H9 (cell line): ENCODE data around the gene SFI1. TPM values are rescaled to one million over a fixed set of nuclear protein-coding genes. Genes with fewer than 3 reads are reported as not detected.

Source experiments
- DNase-seq: peaks from one replicate; pipeline ENCODE4 v3.0.0-alpha.2; 2017
- H2AFZ ChIP-seq: one replicate; pipeline ENCODE4 v1.6.1; 2013; ENCODE audit warnings: mild to moderate bottlenecking, low read length, control low read depth, moderate library complexity
- H2AK5ac ChIP-seq: 2 replicates; pipeline ENCODE4 v1.6.1; 2013; ENCODE audit warnings: low read length, control low read depth, mixed read lengths; ENCODE audit not compliant: insufficient read length
- H2BK120ac ChIP-seq: one replicate; pipeline ENCODE4 v1.6.1; 2013; ENCODE audit warnings: low read depth, mild to moderate bottlenecking, low read length, control low read depth, inconsistent platforms; ENCODE audit not compliant: poor library complexity, severe bottlenecking
- H2BK12ac ChIP-seq: 2 replicates; pipeline ENCODE4 v1.6.1; 2013; ENCODE audit warnings: low read length, control low read depth, mixed read lengths, low read depth; ENCODE audit not compliant: insufficient read length
- H2BK15ac ChIP-seq: 2 replicates; pipeline ENCODE4 v1.6.1; 2013; ENCODE audit warnings: low read depth, low read length, control low read depth
- H2BK20ac ChIP-seq: one replicate; pipeline ENCODE4 v1.6.1; 2013; ENCODE audit warnings: low read depth, mild to moderate bottlenecking, low read length, control low read depth, inconsistent platforms; ENCODE audit not compliant: poor library complexity, severe bottlenecking
- H2BK5ac ChIP-seq: 2 replicates; pipeline ENCODE4 v1.6.1; 2013; ENCODE audit warnings: low read length, control low read depth, mixed read lengths; ENCODE audit not compliant: insufficient read length
- H3K14ac ChIP-seq: 2 replicates; pipeline ENCODE4 v1.6.1; 2013; ENCODE audit warnings: low read length, control low read depth; ENCODE audit not compliant: insufficient read depth
- H3K18ac ChIP-seq: 2 replicates; pipeline ENCODE4 v1.6.1; 2013; ENCODE audit warnings: low read depth, mild to moderate bottlenecking, mixed read lengths, low read length, control low read depth; ENCODE audit not compliant: insufficient read length
- H3K23ac ChIP-seq: 2 replicates; pipeline ENCODE4 v1.6.1; 2013; ENCODE audit warnings: low read length, control low read depth, mixed read lengths, low read depth; ENCODE audit not compliant: insufficient read length
- H3K23me2 ChIP-seq: 2 replicates; pipeline ENCODE4 v1.6.1; 2013; ENCODE audit warnings: low read depth, mild to moderate bottlenecking, mixed read lengths, low read length, control low read depth; ENCODE audit not compliant: insufficient read length, poor library complexity, severe bottlenecking
- H3K27ac ChIP-seq: 2 replicates; pipeline ENCODE4 v1.5.1; 2013; ENCODE audit warnings: low read length, control low read depth, mixed read lengths, low read depth; ENCODE audit not compliant: insufficient read length
- H3K27me3 ChIP-seq: 2 replicates; pipeline ENCODE4 v1.6.1; 2013; ENCODE audit warnings: low read length, control low read depth, inconsistent platforms; ENCODE audit not compliant: insufficient read depth
- H3K4ac ChIP-seq: 2 replicates; pipeline ENCODE4 v1.6.1; 2013; ENCODE audit warnings: low read depth, mild to moderate bottlenecking, control low read depth, inconsistent platforms, low read length, moderate library complexity
- H3K4me1 ChIP-seq: 2 replicates; pipeline ENCODE4 v1.6.1; 2013; ENCODE audit warnings: low read length, control low read depth, inconsistent platforms; ENCODE audit not compliant: insufficient read depth
- H3K4me2 ChIP-seq: 2 replicates; pipeline ENCODE4 v1.6.1; 2013; ENCODE audit warnings: low read length, control low read depth, mixed read lengths; ENCODE audit not compliant: insufficient read length, insufficient read depth
- H3K56ac ChIP-seq: 2 replicates; pipeline ENCODE4 v1.6.1; 2013; ENCODE audit warnings: low read depth, mild to moderate bottlenecking, mixed read lengths, low read length, control low read depth; ENCODE audit not compliant: insufficient read length
- H3K79me1 ChIP-seq: 2 replicates; pipeline ENCODE4 v1.6.1; 2013; ENCODE audit warnings: low read depth, mild to moderate bottlenecking, moderate library complexity, low read length, control low read depth, inconsistent platforms; ENCODE audit not compliant: insufficient read depth, poor library complexity, severe bottlenecking
- H3K79me2 ChIP-seq: 2 replicates; pipeline ENCODE4 v1.6.1; 2013; ENCODE audit warnings: low read length, control low read depth, inconsistent platforms; ENCODE audit not compliant: insufficient read depth
- H3K9ac ChIP-seq: 2 replicates; pipeline ENCODE4 v1.6.1; 2013; ENCODE audit warnings: low read length, control low read depth, mixed read lengths; ENCODE audit not compliant: insufficient read length; ENCODE audit errors: extremely low read depth
- H3K9me3 ChIP-seq: one replicate; pipeline ENCODE4 v1.6.1; 2013; ENCODE audit warnings: low read depth, low read length, inconsistent platforms; ENCODE audit not compliant: control insufficient read depth
- H3T11ph ChIP-seq: one replicate; pipeline ENCODE4 v1.6.1; 2013; ENCODE audit warnings: mild to moderate bottlenecking, low read length, control low read depth, inconsistent platforms
- H4K20me1 ChIP-seq: one replicate; pipeline ENCODE4 v1.6.1; 2013; ENCODE audit not compliant: control insufficient read depth, insufficient read length, insufficient read depth
- H4K5ac ChIP-seq: 2 replicates; pipeline ENCODE4 v1.6.1; 2013; ENCODE audit warnings: low read depth, mild to moderate bottlenecking, mixed read lengths, low read length, control low read depth; ENCODE audit not compliant: insufficient read length
- H4K8ac ChIP-seq: replicated peaks from 2 replicates; pipeline ENCODE4 v1.6.1; 2013; ENCODE audit warnings: low read length, control low read depth, mixed read lengths, low read depth; ENCODE audit not compliant: insufficient read length
- H4K91ac ChIP-seq: 2 replicates; pipeline ENCODE4 v1.6.1; 2013; ENCODE audit warnings: low read depth, mild to moderate bottlenecking, moderate library complexity, mixed read lengths, low read length, control low read depth; ENCODE audit not compliant: insufficient read length
- H3K27ac Mint-ChIP-seq, 3 experiments: 2 replicates in 2 of 3; 3 replicates in 1 of 3; pipeline ENCODE4 v1.8.0; 2020 to 2021; ENCODE audit warnings: mixed read lengths in 3 of 3, mild to moderate bottlenecking in 1 of 3, moderate library complexity in 1 of 3
- H3K27me3 Mint-ChIP-seq: 2 replicates; pipeline ENCODE4 v1.8.0; 2021; ENCODE audit warnings: low read depth, mild to moderate bottlenecking, moderate library complexity, mixed read lengths
- H3K36me3 Mint-ChIP-seq, 3 experiments: 2 replicates in 2 of 3; 3 replicates in 1 of 3; pipeline ENCODE4 v1.8.0; 2020 to 2021; ENCODE audit warnings: low read depth in 3 of 3, mixed read lengths in 3 of 3; ENCODE audit not compliant: insufficient read depth in 1 of 3
- H3K4me1 Mint-ChIP-seq, 2 experiments: 2 replicates each; pipeline ENCODE4 v1.8.0; 2020; ENCODE audit warnings: mixed read lengths in 2 of 2
- H3K4me3 Mint-ChIP-seq, 2 experiments: 2 replicates in 1 of 2; 3 replicates in 1 of 2; pipeline ENCODE4 v1.8.0; 2020 to 2021; ENCODE audit warnings: mild to moderate bottlenecking in 2 of 2, mixed read lengths in 2 of 2, moderate library complexity in 1 of 2
- H3K9me3 Mint-ChIP-seq, 2 experiments: 2 replicates in 1 of 2; 3 replicates in 1 of 2; pipeline ENCODE4 v1.8.0; 2020; ENCODE audit warnings: mild to moderate bottlenecking in 2 of 2, mixed read lengths in 2 of 2, moderate library complexity in 1 of 2
- CTCF ChIP-seq: fragments of 200-600 bp; sonication (generic); conservative IDR thresholded peaks from 3 replicates; pipeline ENCODE4 v1.8.0; 2021; ENCODE audit warnings: antibody characterized with exemption, mild to moderate bottlenecking
- WGBS: extraction: QIAGEN DNeasy Blood & Tissue Kit; methylation state at CpG from one replicate; pipeline ENCODE4 v1.1.7; 2013; ENCODE audit warnings: missing lambda C conversion rate, low lambda C conversion rate, mixed read lengths; ENCODE audit not compliant: insufficient read length; ENCODE audit errors: extremely low coverage; 5-methylcytosine and 5-hydroxymethylcytosine counted together
- total RNA-seq: library from RNA; stranded (reverse); gene quantifications from 2 replicates; pipeline ENCODE4 v1.2.1, GENCODE V29; 2021

Gene SFI1
- total RNA-seq, 1 experiment from 2014 or later, result 26.4 TPM

- Histone ChIP-seq H2BK12ac (no peak overlapping the region), H4K5ac (no peak overlapping the region), H4K91ac (no peak overlapping the region), H3K14ac (no peak overlapping the region), H3K4me2 (no peak overlapping the region), H2BK15ac (no peak overlapping the region), H3K79me1 (no peaks in the 10 kb centered on the region), H3K23ac (no peak overlapping the region), H3K27me3 (no peaks in the 10 kb centered on the region), H3K4ac (no peak overlapping the region), H3K9me3 (no peaks in the 10 kb centered on the region), H3K79me2 (no peaks in the 10 kb centered on the region), H2BK5ac (no peak overlapping the region), H2AK5ac (no peak overlapping the region), H2BK20ac (no peak overlapping the region), H3K23me2 (no peaks in the 10 kb centered on the region), H3K27ac (no peak overlapping the region), H3K18ac (no peak overlapping the region), H3T11ph (no peak overlapping the region), H2BK120ac (no peak overlapping the region), H3K56ac (no peak overlapping the region), H4K8ac (no peak overlapping the region), H4K20me1 (no peaks in the 10 kb centered on the region), H2AFZ (no peak overlapping the region), H3K4me1 (no peaks in the 10 kb centered on the region), H3K9ac (no peak overlapping the region)
- no peaks in the 10 kb centered on the region for H3K9me3 Mint-ChIP-seq
- H3K36me3 Mint-ChIP-seq, result peaks cover 3 to 14% (median 4%) of the 10 kb centered on the region in 3 experiments; a peak in 3 of 7 replicates
- no peak for DNase-seq
- peaks cover 4 to 5% of the 10 kb centered on the region in 2 experiments; a peak in 1 of 4 replicates for H3K4me1 Mint-ChIP-seq
- no peaks in the 10 kb centered on the region for H3K27me3 Mint-ChIP-seq
- no peak overlapping the region for H3K4me3 Mint-ChIP-seq
- no CpG with 5 or more reads among the region's 11 CpGs for WGBS
- H3K27ac Mint-ChIP-seq, result peak overlapping the region in 2 of 3 experiments; percentile 5 to 49; a peak in 1 of 7 replicates
- no peak for TF ChIP-seq CTCF
Observed at GRCh38 chr22:31602259-31602952, 106.1 kb downstream of the SFI1 start.
